BJ (cell line): ENCODE data around the gene IFITM5. TPM values are rescaled to one million over a fixed set of nuclear protein-coding genes. Genes with fewer than 3 reads are reported as not detected.

Source experiments
- CTCF ChIA-PET: fragments of 350-600 bp; formaldehyde crosslinking; extraction: SDS; loops from one replicate; lab custom pipeline; 2021; ENCODE audit warnings: antibody characterized with exemption, inconsistent platforms; lab: Yijun Ruan, JAX
- POLR2A ChIA-PET: fragments of 300-600 bp; sonication (Branson Sonifier 250); formaldehyde crosslinking; extraction: SDS; loops from one replicate; lab custom pipeline; 2021; ENCODE audit warnings: antibody characterized with exemption; lab: Charles Lee
- DNase-seq: peaks from one replicate; pipeline ENCODE4 v3.0.0-alpha.2; 2011; ENCODE audit warnings: low read depth
- H3K27me3 ChIP-seq: 2 replicates; pipeline ENCODE4 v1.6.0; 2011; ENCODE audit warnings: low read length; ENCODE audit not compliant: control insufficient read depth, insufficient read depth
- H3K36me3 ChIP-seq: 2 replicates; pipeline ENCODE4 v1.5.1; 2011; ENCODE audit warnings: low read length; ENCODE audit not compliant: control insufficient read depth, insufficient read depth
- H3K4me3 ChIP-seq: 2 replicates; pipeline ENCODE4 v1.5.1; 2011; ENCODE audit warnings: low read depth, mild to moderate bottlenecking, control low read depth, low read length
- CTCF ChIP-seq: IDR thresholded peaks from 2 replicates; pipeline ENCODE4 v1.5.1; 2011; ENCODE audit warnings: low read depth, mild to moderate bottlenecking, control low read depth, inconsistent platforms, low read length, moderate library complexity; ENCODE audit not compliant: insufficient read depth
- polyA plus RNA-seq: library from polyadenylated mRNA; depleted of rRNA; stranded (reverse); fragments of >200 nt; gene quantifications from 2 replicates; pipeline ENCODE4 v1.2.3, GENCODE V29; 2011

The IFITM5 gene
- polyA plus RNA-seq, 1 experiment, result not detected

- no peak for TF ChIP-seq CTCF
- DNase-seq, result no peak
- H3K4me3 ChIP-seq, result no peak overlapping the region
- POLR2A ChIA-PET, result no interaction called here
- peaks cover 43% of the 10 kb centered on the region for H3K27me3 ChIP-seq
- no peaks in the 10 kb centered on the region for H3K36me3 ChIP-seq
- CTCF ChIA-PET, result no interaction called here
These were observed 16.5 kb downstream of the IFITM5 start for GRCh38 chr11:282630-283360.

- ChIA-PET CTCF (no interaction called here), POLR2A (no interaction called here)
- H3K27me3 ChIP-seq, result peaks cover 38% of the 10 kb centered on the region
- TF ChIP-seq CTCF, result no peak
- no peak for DNase-seq
- no peaks in the 10 kb centered on the region for H3K36me3 ChIP-seq
- no peak overlapping the region for H3K4me3 ChIP-seq
These were observed 17.2 kb downstream of the IFITM5 start for GRCh38 chr11:282171-282570.

GRCh38 chr11:281486-282161, 17.7 kb downstream of the IFITM5 start:
- peaks cover 42% of the 10 kb centered on the region for H3K27me3 ChIP-seq
- CTCF ChIA-PET, result no interaction called here
- TF ChIP-seq CTCF, result no peak

GRCh38 chr11:280706-281485, 18.4 kb downstream of the IFITM5 start:
- ChIA-PET CTCF (no interaction called here), POLR2A (no interaction called here)
- Histone ChIP-seq H3K36me3 (no peaks in the 10 kb centered on the region), H3K27me3 (peaks cover 43% of the 10 kb centered on the region), H3K4me3 (no peak overlapping the region)
- no peak for DNase-seq
- TF ChIP-seq CTCF, result no peak

More at GRCh38 chr11:281486-282161, 17.7 kb downstream of the IFITM5 start:
- POLR2A ChIA-PET, result no interaction called here
- Histone ChIP-seq H3K4me3 (no peak overlapping the region), H3K36me3 (no peaks in the 10 kb centered on the region)
- no peak for DNase-seq
